ENCODE results near the gene TBC1D10A.

Gene TBC1D10A

GRCh38 chr22:30317778-30318177 is 9.0 kb downstream of the TBC1D10A start:
- peaks cover 8% of the 10 kb centered on the region for H3K36me3 Mint-ChIP-seq (ENCODE audit: low read depth)

GRCh38 chr22:30315962-30316576 is 10.7 kb downstream of the TBC1D10A start:
- Mint-ChIP-seq H3K4me3 (no peak overlapping the region), H3K27ac (peak overlapping the region; percentile 84), H3K4me1 (peaks cover 94% of the 10 kb centered on the region), H3K36me3 (ENCODE audit: low read depth) (peaks cover 9% of the 10 kb centered on the region), H3K9me3 (no peaks in the 10 kb centered on the region), H3K27me3 (no peaks in the 10 kb centered on the region)
- ATAC-seq: no peak
- DNase-seq: no peak

More at GRCh38 chr22:30317778-30318177, 9.0 kb downstream of the TBC1D10A start:
- Mint-ChIP-seq H3K27ac (peak overlapping the region; percentile 47), H3K4me3 (no peak overlapping the region), H3K27me3 (no peaks in the 10 kb centered on the region), H3K4me1 (peaks cover 88% of the 10 kb centered on the region), H3K9me3 (no peaks in the 10 kb centered on the region)
- ATAC-seq: no peak
- DNase-seq: no peak

GRCh38 chr22:30314915-30315314 is 11.8 kb downstream of the TBC1D10A start:
- H3K9me3 Mint-ChIP-seq: no peaks in the 10 kb centered on the region
- peaks cover 96% of the 10 kb centered on the region for H3K4me1 Mint-ChIP-seq
- H3K27me3 Mint-ChIP-seq: no peaks in the 10 kb centered on the region
- H3K4me3 Mint-ChIP-seq: peak overlapping the region; percentile 28
- peaks cover 9% of the 10 kb centered on the region for H3K36me3 Mint-ChIP-seq (ENCODE audit: low read depth)
- ATAC-seq: peak; percentile 64
- H3K27ac Mint-ChIP-seq: peak overlapping the region; percentile 84
- DNase-seq: peak; percentile 60

GRCh38 chr22:30313527-30314363 is 13.0 kb downstream of the TBC1D10A start:
- Mint-ChIP-seq H3K27me3 (no peaks in the 10 kb centered on the region), H3K27ac (peak overlapping the region; percentile 84), H3K36me3 (ENCODE audit: low read depth) (peaks cover 9% of the 10 kb centered on the region), H3K4me1 (peaks cover 97% of the 10 kb centered on the region), H3K4me3 (no peak overlapping the region), H3K9me3 (no peaks in the 10 kb centered on the region)
- no peak for ATAC-seq
- no peak for DNase-seq

- peak; percentile 38 for ATAC-seq
- peaks cover 5% of the 10 kb centered on the region for H3K36me3 Mint-ChIP-seq (ENCODE audit: low read depth)
- no peak for DNase-seq
- peaks cover 95% of the 10 kb centered on the region for H3K4me1 Mint-ChIP-seq
- no peaks in the 10 kb centered on the region for H3K9me3 Mint-ChIP-seq
- no peak overlapping the region for H3K4me3 Mint-ChIP-seq
- peak overlapping the region; percentile 78 for H3K27ac Mint-ChIP-seq
- no peaks in the 10 kb centered on the region for H3K27me3 Mint-ChIP-seq
These were observed 14.7 kb downstream of the TBC1D10A start for GRCh38 chr22:30312053-30312452.

- DNase-seq (no peak), ATAC-seq (no peak)
- peaks cover 96% of the 10 kb centered on the region for H3K4me1 Mint-ChIP-seq
- H3K27ac Mint-ChIP-seq: peak overlapping the region; percentile 78
- peaks cover 5% of the 10 kb centered on the region for H3K36me3 Mint-ChIP-seq (ENCODE audit: low read depth)
- H3K4me3 Mint-ChIP-seq: peak overlapping the region; percentile 28
- H3K27me3 Mint-ChIP-seq: no peaks in the 10 kb centered on the region
- H3K9me3 Mint-ChIP-seq: no peaks in the 10 kb centered on the region
These were observed 15.6 kb downstream of the TBC1D10A start for GRCh38 chr22:30310881-30311771.

GRCh38 chr22:30309951-30310741 is 16.6 kb downstream of the TBC1D10A start:
- H3K27me3 Mint-ChIP-seq: no peaks in the 10 kb centered on the region
- peak overlapping the region; percentile 78 for H3K27ac Mint-ChIP-seq
- H3K36me3 Mint-ChIP-seq (ENCODE audit: low read depth): peaks cover 3% of the 10 kb centered on the region
- H3K4me1 Mint-ChIP-seq: peaks cover 96% of the 10 kb centered on the region
- ATAC-seq (peak; percentile 47), DNase-seq (no peak)
- H3K4me3 Mint-ChIP-seq: peak overlapping the region; percentile 15
- H3K9me3 Mint-ChIP-seq: no peaks in the 10 kb centered on the region

GRCh38 chr22:30308518-30309230 is 18.1 kb downstream of the TBC1D10A start:
- ATAC-seq: no peak
- Mint-ChIP-seq H3K4me3 (no peak overlapping the region), H3K27me3 (no peaks in the 10 kb centered on the region), H3K4me1 (peaks cover 96% of the 10 kb centered on the region), H3K9me3 (no peaks in the 10 kb centered on the region), H3K36me3 (ENCODE audit: low read depth) (peaks cover 3% of the 10 kb centered on the region), H3K27ac (peak overlapping the region; percentile 69)
- DNase-seq: no peak

GRCh38 chr22:30308093-30308492 is 18.6 kb downstream of the TBC1D10A start:
- no peaks in the 10 kb centered on the region for H3K27me3 Mint-ChIP-seq
- H3K36me3 Mint-ChIP-seq (ENCODE audit: low read depth): peaks cover 3% of the 10 kb centered on the region
- ATAC-seq: no peak
- no peak overlapping the region for H3K4me3 Mint-ChIP-seq
- H3K9me3 Mint-ChIP-seq: no peaks in the 10 kb centered on the region
- peak overlapping the region; percentile 69 for H3K27ac Mint-ChIP-seq
- DNase-seq: no peak
- H3K4me1 Mint-ChIP-seq: peaks cover 98% of the 10 kb centered on the region

GRCh38 chr22:30307041-30307574 is 19.6 kb downstream of the TBC1D10A start:
- Mint-ChIP-seq H3K4me1 (peaks cover 98% of the 10 kb centered on the region), H3K4me3 (peak overlapping the region; percentile 66), H3K36me3 (ENCODE audit: low read depth) (no peaks in the 10 kb centered on the region), H3K9me3 (no peaks in the 10 kb centered on the region), H3K27me3 (no peaks in the 10 kb centered on the region), H3K27ac (peak overlapping the region; percentile 89)
- DNase-seq (no peak), ATAC-seq (no peak)

GRCh38 chr22:30306627-30307011 is 20.1 kb downstream of the TBC1D10A start:
- no peak for ATAC-seq
- DNase-seq: no peak

GRCh38 chr22:30305906-30306626 is 20.7 kb downstream of the TBC1D10A start:
- Mint-ChIP-seq H3K27ac (peak overlapping the region; percentile 89), H3K4me3 (peak overlapping the region; percentile 66), H3K9me3 (no peaks in the 10 kb centered on the region), H3K4me1 (peaks cover 98% of the 10 kb centered on the region), H3K36me3 (ENCODE audit: low read depth) (peaks cover 7% of the 10 kb centered on the region), H3K27me3 (no peaks in the 10 kb centered on the region)
- peak; percentile 39 for ATAC-seq
- DNase-seq: no peak

More at GRCh38 chr22:30306627-30307011, 20.1 kb downstream of the TBC1D10A start:
- no peaks in the 10 kb centered on the region for H3K27me3 Mint-ChIP-seq
- peak overlapping the region; percentile 89 for H3K27ac Mint-ChIP-seq
- H3K4me3 Mint-ChIP-seq: peak overlapping the region; percentile 66
- no peaks in the 10 kb centered on the region for H3K9me3 Mint-ChIP-seq
- peaks cover 98% of the 10 kb centered on the region for H3K4me1 Mint-ChIP-seq
- peaks cover 1% of the 10 kb centered on the region for H3K36me3 Mint-ChIP-seq (ENCODE audit: low read depth)

Data from activated naive CD8-positive, alpha-beta T cell treated with anti-CD3 and anti-CD28 coated beads, Interleukin-2, amount 50 U/mL, for 24 hours (primary cell).